SK-N-SH treated with all-trans-retinoic acid at 6 μM for 48 hours (cell line): Measurements from ENCODE around the gene TFF3.

Experiments used
- ATAC-seq: fragments of 200-7000 bp; cut with Tn5 transposase; 3 replicates; pipeline ENCODE4 v1.9.1; 2020; ENCODE audit warnings: mild to moderate bottlenecking, moderate library complexity
- ARNTL ChIP-seq: fragments of 450-650 bp; formaldehyde crosslinking; IDR thresholded peaks from 2 replicates; pipeline ENCODE4 v1.5.0; 2020; ENCODE audit warnings: low read depth, mild to moderate bottlenecking, moderate library complexity, borderline replicate concordance
- BACH2 ChIP-seq: fragments of 250-450 bp; sonication (Bioruptor Pico); IDR thresholded peaks from 2 replicates; pipeline ENCODE4 v1.9.0; 2021; ENCODE audit warnings: mild to moderate bottlenecking, borderline replicate concordance
- CSDC2 ChIP-seq: fragments of 250-450 bp; sonication (Bioruptor Pico); IDR thresholded peaks from 2 replicates; pipeline ENCODE4 v1.5.0; 2020; ENCODE audit warnings: mild to moderate bottlenecking, moderate library complexity
- ESRRG ChIP-seq: fragments of 250-450 bp; sonication (Bioruptor Pico); IDR thresholded peaks from 2 replicates; pipeline ENCODE4 v1.6.1; 2021; ENCODE audit warnings: mild to moderate bottlenecking
- GLIS3 ChIP-seq: fragments of 250-450 bp; sonication (Bioruptor Pico); IDR thresholded peaks from 2 replicates; pipeline ENCODE4 v1.5.0; 2020; ENCODE audit warnings: mild to moderate bottlenecking, moderate library complexity
- ISL1 ChIP-seq: fragments of 250-450 bp; sonication (Bioruptor Pico); IDR thresholded peaks from 2 replicates; pipeline ENCODE4 v2.1.2; 2022; ENCODE audit warnings: mild to moderate bottlenecking, moderate library complexity
- OSR1 ChIP-seq: fragments of 250-450 bp; sonication (Bioruptor Pico); IDR thresholded peaks from 2 replicates; pipeline ENCODE4 v1.8.0; 2022; ENCODE audit warnings: moderate library complexity, mild to moderate bottlenecking, inconsistent platforms
- PPARA ChIP-seq: fragments of 250-450 bp; sonication (Bioruptor Pico); IDR thresholded peaks from 2 replicates; pipeline ENCODE4 v1.5.0; 2020; ENCODE audit warnings: mild to moderate bottlenecking, borderline replicate concordance
- RARB ChIP-seq: fragments of 250-450 bp; sonication (Bioruptor Pico); IDR thresholded peaks from 2 replicates; pipeline ENCODE4 v1.8.0; 2021; ENCODE audit warnings: mild to moderate bottlenecking, moderate library complexity
- SNAI2 ChIP-seq: fragments of 250-450 bp; sonication (Bioruptor Pico); IDR thresholded peaks from 2 replicates; pipeline ENCODE4 v1.5.0; 2020; ENCODE audit warnings: mild to moderate bottlenecking, moderate library complexity
- TCF4 ChIP-seq: fragments of 250-450 bp; sonication (Bioruptor Pico); IDR thresholded peaks from 2 replicates; pipeline ENCODE4 v1.8.0; 2021; ENCODE audit warnings: mild to moderate bottlenecking, moderate library complexity, borderline replicate concordance
- ZC3H10 ChIP-seq: fragments of 250-450 bp; sonication (Bioruptor Pico); IDR thresholded peaks from 2 replicates; pipeline ENCODE4 v1.5.1; 2021; ENCODE audit warnings: mild to moderate bottlenecking, moderate library complexity
- ZFP3 ChIP-seq: fragments of 250-450 bp; sonication (Bioruptor Pico); IDR thresholded peaks from 2 replicates; pipeline ENCODE4 v1.5.0; 2020; ENCODE audit warnings: mild to moderate bottlenecking, moderate library complexity
- ZNF565 ChIP-seq: fragments of 450-650 bp; formaldehyde crosslinking; conservative IDR thresholded peaks from 2 replicates; pipeline ENCODE4 v1.5.0; 2020; ENCODE audit warnings: low read depth, mild to moderate bottlenecking, moderate library complexity
- ZNF70 ChIP-seq: fragments of 450-650 bp; formaldehyde crosslinking; IDR thresholded peaks from 2 replicates; pipeline ENCODE4 v1.5.0; 2020; ENCODE audit warnings: mild to moderate bottlenecking, moderate library complexity
- TF ChIP-seq, protein P1 (sequence below): fragments of 250-450 bp; sonication (Bioruptor Pico); IDR thresholded peaks from 2 replicates; pipeline ENCODE4 v1.8.0; 2021; ENCODE audit warnings: low read depth, mild to moderate bottlenecking, moderate library complexity, borderline replicate concordance
- TF ChIP-seq, protein P2 (sequence below): fragments of 250-450 bp; sonication (Bioruptor Pico); IDR thresholded peaks from 2 replicates; pipeline ENCODE4 v1.5.1; 2021; ENCODE audit warnings: mild to moderate bottlenecking, moderate library complexity
- TF ChIP-seq, protein P3 (sequence below): fragments of 250-450 bp; sonication (Bioruptor Pico); IDR thresholded peaks from 2 replicates; pipeline ENCODE4 v1.5.0; 2020; ENCODE audit warnings: mild to moderate bottlenecking, moderate library complexity
- TF ChIP-seq, protein P4 (sequence below): fragments of 250-450 bp; sonication (Bioruptor Pico); IDR thresholded peaks from 2 replicates; pipeline ENCODE4 v1.8.0; 2020; ENCODE audit warnings: mild to moderate bottlenecking, moderate library complexity, borderline replicate concordance
- TF ChIP-seq, protein P5 (sequence below): fragments of 250-450 bp; sonication (Bioruptor Pico); IDR thresholded peaks from 2 replicates; pipeline ENCODE4 v1.5.1; 2020; ENCODE audit warnings: low read depth, mild to moderate bottlenecking, moderate library complexity

Gene TFF3

DNA sequence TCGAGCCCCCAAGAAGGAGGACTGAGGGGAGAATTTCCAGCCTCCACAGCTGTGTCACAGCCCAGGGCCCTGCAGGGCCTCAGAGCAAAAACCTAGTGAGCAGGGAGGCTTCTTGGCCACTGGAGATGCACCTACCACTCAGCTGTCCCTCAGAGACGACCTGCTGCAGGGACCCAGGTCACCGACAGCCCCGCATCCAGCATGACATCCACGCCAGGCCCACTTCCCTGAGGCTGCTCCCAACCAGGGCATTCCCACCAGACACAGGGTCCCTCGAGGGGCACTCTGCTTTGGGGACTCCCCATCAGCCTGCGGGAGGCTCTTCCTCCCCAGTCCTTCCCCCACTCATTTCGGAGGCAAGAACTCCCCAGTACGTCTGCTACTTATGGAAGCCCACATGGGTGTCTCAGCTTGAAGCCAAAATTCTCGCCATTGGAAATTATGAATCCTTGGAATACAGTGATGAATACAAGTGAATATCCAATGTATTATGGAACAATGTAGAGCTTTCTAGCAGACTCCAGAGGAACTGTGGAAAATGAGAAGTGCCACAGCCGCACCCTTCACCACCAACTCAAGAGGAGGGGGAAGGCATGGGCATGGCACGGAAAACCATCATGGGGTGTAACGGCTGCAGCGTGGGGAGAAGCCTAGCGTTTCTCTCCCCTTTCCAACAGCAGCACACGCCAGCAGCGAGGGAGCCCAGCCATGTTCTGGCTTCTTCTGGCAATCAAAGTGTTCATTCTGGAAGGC, 6.9 kb downstream of the TFF3 start:
- no peak for ATAC-seq
- no peak for TF ChIP-seq ESRRG (CRISPR knock-in tag)
- TF ChIP-seq, protein P1, sequence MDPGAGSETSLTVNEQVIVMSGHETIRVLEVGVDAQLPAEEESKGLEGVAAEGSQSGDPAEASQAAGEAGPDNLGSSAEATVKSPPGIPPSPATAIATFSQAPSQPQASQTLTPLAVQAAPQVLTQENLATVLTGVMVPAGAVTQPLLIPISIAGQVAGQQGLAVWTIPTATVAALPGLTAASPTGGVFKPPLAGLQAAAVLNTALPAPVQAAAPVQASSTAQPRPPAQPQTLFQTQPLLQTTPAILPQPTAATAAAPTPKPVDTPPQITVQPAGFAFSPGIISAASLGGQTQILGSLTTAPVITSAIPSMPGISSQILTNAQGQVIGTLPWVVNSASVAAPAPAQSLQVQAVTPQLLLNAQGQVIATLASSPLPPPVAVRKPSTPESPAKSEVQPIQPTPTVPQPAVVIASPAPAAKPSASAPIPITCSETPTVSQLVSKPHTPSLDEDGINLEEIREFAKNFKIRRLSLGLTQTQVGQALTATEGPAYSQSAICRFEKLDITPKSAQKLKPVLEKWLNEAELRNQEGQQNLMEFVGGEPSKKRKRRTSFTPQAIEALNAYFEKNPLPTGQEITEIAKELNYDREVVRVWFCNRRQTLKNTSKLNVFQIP (CRISPR knock-in tag), result no peak
- TF ChIP-seq ZFP3, result no peak
- TF ChIP-seq, protein P2, sequence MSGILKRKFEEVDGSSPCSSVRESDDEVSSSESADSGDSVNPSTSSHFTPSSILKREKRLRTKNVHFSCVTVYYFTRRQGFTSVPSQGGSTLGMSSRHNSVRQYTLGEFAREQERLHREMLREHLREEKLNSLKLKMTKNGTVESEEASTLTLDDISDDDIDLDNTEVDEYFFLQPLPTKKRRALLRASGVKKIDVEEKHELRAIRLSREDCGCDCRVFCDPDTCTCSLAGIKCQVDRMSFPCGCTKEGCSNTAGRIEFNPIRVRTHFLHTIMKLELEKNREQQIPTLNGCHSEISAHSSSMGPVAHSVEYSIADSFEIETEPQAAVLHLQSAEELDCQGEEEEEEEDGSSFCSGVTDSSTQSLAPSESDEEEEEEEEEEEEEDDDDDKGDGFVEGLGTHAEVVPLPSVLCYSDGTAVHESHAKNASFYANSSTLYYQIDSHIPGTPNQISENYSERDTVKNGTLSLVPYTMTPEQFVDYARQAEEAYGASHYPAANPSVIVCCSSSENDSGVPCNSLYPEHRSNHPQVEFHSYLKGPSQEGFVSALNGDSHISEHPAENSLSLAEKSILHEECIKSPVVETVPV (CRISPR knock-in tag), result no peak

DNA sequence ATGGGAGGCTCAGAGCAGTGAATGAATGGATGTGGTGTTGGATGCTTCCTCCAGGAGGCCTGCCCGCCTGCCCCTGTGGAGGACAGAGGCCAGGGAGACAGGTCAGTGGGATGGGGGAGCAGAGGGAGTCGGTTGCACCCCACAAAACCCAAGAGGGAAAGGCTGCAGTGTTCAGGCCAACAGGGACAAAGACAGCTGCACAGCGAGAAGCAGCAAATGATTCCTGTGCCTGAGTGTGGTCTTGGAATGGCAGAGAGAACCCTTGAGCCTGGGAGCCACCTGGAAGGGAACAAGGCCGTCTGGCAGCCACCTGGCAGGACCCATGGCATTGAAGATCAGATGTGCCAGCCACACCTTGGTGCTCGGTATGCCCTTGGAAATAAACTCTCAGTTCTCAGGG, 8.1 kb downstream of the TFF3 start:
- ATAC-seq, result no peak
- TF ChIP-seq SNAI2 (CRISPR knock-in tag) (no peak), ISL1 (CRISPR knock-in tag) (no peak), ESRRG (CRISPR knock-in tag) (no peak), ZC3H10 (CRISPR knock-in tag) (no peak), ZNF565 (CRISPR knock-in tag) (no peak), ZFP3 (no peak), GLIS3 (CRISPR knock-in tag) (no peak)
- TF ChIP-seq, protein P1 (CRISPR knock-in tag), result no peak

DNA sequence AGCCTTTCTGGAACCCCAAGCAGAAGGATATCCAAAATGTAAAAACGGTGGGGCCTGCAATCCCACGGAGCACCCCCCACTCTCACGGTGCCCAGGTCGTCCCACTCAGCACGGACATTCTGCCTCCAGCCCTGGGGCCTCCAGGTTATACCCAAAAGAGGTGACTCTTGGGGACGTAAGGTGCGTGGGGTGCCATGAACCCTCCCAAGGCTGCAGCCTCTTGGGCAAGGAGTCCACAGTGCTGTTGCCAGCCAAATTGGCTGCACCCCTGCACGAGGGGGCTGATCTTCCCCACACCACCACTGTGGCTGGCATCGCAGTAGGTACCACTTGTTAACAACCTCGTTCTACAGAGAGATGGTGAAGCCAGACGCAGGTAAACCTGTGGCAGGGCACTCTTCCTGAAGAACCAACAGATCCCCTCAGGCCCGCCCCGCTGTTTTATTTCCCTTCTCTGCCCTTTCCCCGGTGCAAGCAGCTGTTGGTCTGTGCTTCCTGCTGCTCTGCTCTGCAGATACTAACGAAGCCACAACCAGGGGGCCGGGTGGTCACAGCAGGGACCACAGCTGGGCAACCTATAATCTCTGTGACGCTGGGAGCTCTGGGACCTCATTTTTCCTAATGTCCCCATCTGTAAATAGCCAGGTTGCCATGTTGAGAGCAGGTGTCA, 8.7 kb downstream of the TFF3 start:
- TF ChIP-seq, protein P3, sequence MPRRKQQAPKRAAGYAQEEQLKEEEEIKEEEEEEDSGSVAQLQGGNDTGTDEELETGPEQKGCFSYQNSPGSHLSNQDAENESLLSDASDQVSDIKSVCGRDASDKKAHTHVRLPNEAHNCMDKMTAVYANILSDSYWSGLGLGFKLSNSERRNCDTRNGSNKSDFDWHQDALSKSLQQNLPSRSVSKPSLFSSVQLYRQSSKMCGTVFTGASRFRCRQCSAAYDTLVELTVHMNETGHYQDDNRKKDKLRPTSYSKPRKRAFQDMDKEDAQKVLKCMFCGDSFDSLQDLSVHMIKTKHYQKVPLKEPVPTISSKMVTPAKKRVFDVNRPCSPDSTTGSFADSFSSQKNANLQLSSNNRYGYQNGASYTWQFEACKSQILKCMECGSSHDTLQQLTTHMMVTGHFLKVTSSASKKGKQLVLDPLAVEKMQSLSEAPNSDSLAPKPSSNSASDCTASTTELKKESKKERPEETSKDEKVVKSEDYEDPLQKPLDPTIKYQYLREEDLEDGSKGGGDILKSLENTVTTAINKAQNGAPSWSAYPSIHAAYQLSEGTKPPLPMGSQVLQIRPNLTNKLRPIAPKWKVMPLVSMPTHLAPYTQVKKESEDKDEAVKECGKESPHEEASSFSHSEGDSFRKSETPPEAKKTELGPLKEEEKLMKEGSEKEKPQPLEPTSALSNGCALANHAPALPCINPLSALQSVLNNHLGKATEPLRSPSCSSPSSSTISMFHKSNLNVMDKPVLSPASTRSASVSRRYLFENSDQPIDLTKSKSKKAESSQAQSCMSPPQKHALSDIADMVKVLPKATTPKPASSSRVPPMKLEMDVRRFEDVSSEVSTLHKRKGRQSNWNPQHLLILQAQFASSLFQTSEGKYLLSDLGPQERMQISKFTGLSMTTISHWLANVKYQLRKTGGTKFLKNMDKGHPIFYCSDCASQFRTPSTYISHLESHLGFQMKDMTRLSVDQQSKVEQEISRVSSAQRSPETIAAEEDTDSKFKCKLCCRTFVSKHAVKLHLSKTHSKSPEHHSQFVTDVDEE (CRISPR knock-in tag), result no peak
- TF ChIP-seq, protein P4, sequence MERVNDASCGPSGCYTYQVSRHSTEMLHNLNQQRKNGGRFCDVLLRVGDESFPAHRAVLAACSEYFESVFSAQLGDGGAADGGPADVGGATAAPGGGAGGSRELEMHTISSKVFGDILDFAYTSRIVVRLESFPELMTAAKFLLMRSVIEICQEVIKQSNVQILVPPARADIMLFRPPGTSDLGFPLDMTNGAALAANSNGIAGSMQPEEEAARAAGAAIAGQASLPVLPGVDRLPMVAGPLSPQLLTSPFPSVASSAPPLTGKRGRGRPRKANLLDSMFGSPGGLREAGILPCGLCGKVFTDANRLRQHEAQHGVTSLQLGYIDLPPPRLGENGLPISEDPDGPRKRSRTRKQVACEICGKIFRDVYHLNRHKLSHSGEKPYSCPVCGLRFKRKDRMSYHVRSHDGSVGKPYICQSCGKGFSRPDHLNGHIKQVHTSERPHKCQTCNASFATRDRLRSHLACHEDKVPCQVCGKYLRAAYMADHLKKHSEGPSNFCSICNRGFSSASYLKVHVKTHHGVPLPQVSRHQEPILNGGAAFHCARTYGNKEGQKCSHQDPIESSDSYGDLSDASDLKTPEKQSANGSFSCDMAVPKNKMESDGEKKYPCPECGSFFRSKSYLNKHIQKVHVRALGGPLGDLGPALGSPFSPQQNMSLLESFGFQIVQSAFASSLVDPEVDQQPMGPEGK, result no peak
- TF ChIP-seq CSDC2 (CRISPR knock-in tag) (no peak), OSR1 (CRISPR knock-in tag) (no peak), SNAI2 (CRISPR knock-in tag) (no peak), BACH2 (CRISPR knock-in tag) (no peak), ZC3H10 (CRISPR knock-in tag) (no peak), PPARA (CRISPR knock-in tag) (no peak), ISL1 (CRISPR knock-in tag) (no peak), GLIS3 (CRISPR knock-in tag) (no peak), ZNF70 (CRISPR knock-in tag) (no peak), ARNTL (CRISPR knock-in tag) (no peak), TCF4 (CRISPR knock-in tag) (no peak), ZFP3 (no peak), ESRRG (CRISPR knock-in tag) (no peak), ZNF565 (CRISPR knock-in tag) (no peak), RARB (no peak)
- TF ChIP-seq, protein P5, sequence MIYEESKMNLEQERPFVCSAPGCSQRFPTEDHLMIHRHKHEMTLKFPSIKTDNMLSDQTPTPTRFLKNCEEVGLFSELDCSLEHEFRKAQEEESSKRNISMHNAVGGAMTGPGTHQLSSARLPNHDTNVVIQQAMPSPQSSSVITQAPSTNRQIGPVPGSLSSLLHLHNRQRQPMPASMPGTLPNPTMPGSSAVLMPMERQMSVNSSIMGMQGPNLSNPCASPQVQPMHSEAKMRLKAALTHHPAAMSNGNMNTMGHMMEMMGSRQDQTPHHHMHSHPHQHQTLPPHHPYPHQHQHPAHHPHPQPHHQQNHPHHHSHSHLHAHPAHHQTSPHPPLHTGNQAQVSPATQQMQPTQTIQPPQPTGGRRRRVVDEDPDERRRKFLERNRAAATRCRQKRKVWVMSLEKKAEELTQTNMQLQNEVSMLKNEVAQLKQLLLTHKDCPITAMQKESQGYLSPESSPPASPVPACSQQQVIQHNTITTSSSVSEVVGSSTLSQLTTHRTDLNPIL, result no peak
- TF ChIP-seq, protein P2 (CRISPR knock-in tag), result no peak
- TF ChIP-seq, protein P1 (CRISPR knock-in tag), result no peak
- no peak for ATAC-seq
